GM21723 (cell line): Measurements from ENCODE around the gene MAGEA8.
"Not testable (repeated sequence)": the region's sequence is repeated elsewhere in the genome, so short reads cannot be mapped to it uniquely, and the experiment has no call there.

Experiments
- ATAC-seq: cut with Tn5 transposase; IDR thresholded peaks from one replicate; pipeline ENCODE4 v1.9.1; 2021; ENCODE audit warnings: mild to moderate bottlenecking, moderate library complexity; ENCODE audit not compliant: unreplicated experiment

Gene MAGEA8

GRCh38 chrX:149903889-149904748 lies 23.1 kb downstream of the MAGEA8 start:
- ATAC-seq, result peak; percentile 74

- peak; percentile 61 for ATAC-seq
Observed at GRCh38 chrX:149908308-149908707, 27.3 kb downstream of the MAGEA8 start.

DNA sequence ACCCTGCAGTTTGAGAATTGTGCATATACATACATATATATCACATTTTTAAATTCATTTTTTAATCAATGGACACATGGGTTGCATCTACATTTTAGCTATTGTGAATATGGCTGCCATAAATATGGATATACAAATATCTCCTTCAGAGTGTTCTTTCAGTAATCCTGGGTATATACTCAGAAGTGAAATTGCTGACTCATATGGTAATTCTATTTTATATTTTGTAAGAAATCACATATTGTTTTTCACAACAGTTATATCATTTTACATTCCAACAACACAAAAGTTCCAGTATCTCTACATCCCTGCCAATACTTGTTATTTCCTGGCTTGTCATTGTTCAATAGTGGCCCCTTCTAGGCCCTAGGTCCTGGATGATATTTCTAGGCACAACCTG lies 27.7 kb downstream of the MAGEA8 start:
- ATAC-seq, result no peak

GRCh38 chrX:149909324-149910177 lies 28.6 kb downstream of the MAGEA8 start:
- no peak for ATAC-seq

DNA sequence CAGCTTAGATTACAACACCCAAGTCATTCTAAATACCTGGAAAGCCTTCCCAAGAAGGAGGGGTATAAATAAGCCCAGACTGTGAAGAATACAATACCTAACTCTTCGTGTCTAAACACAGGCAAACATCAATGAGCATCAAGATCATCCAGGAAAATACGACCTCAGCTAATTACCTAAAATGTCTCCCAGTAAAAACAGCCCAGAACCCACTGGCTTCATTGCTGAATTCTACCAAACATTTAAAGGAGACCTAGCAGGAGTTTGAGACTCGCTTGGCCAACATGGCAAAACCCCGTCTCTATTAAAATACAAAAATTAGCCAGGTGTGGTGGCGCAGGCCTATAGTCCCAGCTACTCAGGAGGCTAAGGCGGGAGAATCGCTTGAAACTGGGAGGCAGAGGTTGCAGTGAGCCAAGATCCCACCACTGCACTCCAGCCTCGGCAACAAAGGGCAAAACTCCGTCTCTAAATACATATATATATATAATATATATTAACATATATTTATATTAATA lies 29.3 kb downstream of the MAGEA8 start:
- no peak for ATAC-seq

- ATAC-seq, result peak; percentile 86
Observed at GRCh38 chrX:149916745-149917392, 35.9 kb downstream of the MAGEA8 start.

DNA sequence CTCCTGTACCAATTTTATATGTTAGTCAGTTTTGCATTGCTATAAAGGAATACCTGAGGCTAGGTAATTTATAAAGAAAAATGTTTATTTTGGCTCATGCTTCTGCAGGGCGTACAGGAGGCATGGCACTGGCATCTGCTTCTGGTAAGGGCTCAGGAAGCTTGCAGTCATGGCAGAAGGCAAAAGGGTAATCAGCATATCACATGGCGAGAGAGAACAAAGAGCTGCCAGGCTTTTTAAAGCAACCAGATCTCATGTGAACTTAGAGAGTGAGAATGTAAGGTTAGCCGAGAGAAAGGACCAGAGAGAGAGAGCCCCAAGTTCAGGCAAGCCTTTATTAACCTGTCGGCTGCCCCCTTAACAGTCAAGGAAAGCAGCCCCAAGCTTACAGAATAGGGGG lies 42.9 kb downstream of the MAGEA8 start:
- ATAC-seq, result not testable (repeated sequence)

- ATAC-seq, result not testable (repeated sequence)
Observed at GRCh38 chrX:149924434-149924833, 43.5 kb downstream of the MAGEA8 start.

DNA sequence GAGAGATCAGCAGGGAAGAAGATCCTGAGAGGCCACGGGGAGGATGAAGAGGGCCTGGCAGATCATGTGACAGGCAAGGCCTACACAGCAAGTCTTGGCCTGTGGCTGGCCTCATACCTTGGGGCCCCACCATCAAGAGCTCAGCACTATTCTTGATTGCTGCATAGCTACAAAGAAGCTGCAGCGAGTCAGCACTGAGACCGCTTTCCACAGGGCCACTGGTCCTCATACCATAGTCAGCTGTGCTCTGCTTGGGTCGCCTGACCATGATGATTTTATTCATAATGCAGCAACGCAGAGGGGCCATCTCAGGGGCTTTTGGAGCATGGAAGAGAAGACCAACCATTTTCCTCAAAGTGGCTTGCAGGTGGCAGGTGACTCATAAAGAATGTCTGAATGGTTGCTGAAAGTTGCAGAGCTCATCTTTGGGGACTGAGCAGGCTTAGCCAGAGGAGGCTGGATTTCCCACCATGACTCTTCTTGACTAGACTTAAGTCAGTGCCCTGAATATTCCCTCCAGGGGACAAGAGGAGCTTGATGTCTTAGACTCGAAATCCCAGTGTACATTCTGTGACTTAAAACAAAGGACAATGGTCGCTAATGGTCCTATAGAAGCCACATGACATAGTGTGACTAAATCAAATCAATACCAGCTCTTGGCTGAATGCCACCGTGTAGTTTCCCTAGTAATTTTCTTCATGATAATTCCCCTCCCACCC lies 46.4 kb downstream of the MAGEA8 start:
- ATAC-seq, result peak; percentile 55

DNA sequence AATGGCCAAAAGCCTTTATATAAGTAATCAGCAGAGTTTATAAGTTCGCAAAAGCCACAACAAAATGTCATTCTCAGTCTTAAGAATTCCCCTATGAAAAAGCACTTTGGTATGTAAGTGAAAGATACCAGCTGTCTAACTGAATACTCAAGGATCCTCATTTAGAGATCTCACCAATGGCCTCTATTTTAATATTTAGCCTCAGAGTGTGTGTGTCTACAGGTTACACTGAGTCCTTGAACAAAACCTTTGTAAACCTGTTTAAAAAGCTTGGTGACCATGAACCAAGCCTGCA lies 46.9 kb downstream of the MAGEA8 start:
- peak; percentile 23 for ATAC-seq

GRCh38 chrX:149928635-149929034 lies 47.7 kb downstream of the MAGEA8 start:
- ATAC-seq, result not testable (repeated sequence)

GRCh38 chrX:149929400-149929799 lies 48.4 kb downstream of the MAGEA8 start, which contains the start of gene HSFX4:
Gene HSFX4, plus strand, starts transcription at chrX:149929573. Its CDS starts 72 bp downstream, at chrX:149929645.
- ATAC-seq, result not testable (repeated sequence)

DNA sequence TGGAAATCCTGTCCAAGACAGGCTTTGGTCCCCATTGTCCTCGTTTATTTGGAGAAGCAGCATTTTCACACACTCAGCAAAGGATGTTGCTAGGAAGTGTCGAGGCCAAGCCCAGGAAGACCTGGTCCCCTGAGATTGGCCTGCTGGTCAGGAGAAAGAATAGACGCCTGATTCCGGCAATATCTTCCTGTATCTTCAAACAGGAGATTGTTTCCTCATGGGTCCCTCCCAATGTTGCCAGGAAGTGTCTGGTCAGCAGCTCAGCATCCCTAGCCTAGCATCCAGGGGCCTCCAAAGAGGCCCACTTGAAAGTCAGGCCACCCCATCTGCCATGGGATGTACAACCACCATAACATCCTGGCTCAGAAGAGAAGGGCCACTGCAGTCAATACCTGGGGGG lies 50.4 kb downstream of the MAGEA8 start:
- not testable (repeated sequence) for ATAC-seq

DNA sequence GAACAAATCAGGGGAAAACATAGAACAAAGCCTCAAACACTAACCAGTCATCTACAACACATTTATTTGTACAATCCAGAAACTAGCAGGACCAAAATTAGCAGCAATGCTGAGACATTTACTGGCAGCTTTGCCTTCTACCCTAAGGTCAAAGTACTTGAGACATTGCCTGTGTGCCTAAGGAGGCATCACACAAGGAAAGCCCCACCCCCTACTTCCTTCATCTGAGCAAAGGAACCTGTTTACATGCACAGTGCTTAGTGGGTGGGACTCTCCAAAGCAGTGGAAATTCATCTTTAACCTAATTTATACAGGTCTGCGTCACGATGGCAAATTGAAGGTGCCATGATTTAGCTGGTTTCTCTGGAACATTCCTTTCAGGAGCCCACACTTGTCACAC lies 51.2 kb downstream of the MAGEA8 start:
- ATAC-seq, result not testable (repeated sequence)

GRCh38 chrX:149932970-149933369 lies 52.0 kb downstream of the MAGEA8 start:
- not testable (repeated sequence) for ATAC-seq

DNA sequence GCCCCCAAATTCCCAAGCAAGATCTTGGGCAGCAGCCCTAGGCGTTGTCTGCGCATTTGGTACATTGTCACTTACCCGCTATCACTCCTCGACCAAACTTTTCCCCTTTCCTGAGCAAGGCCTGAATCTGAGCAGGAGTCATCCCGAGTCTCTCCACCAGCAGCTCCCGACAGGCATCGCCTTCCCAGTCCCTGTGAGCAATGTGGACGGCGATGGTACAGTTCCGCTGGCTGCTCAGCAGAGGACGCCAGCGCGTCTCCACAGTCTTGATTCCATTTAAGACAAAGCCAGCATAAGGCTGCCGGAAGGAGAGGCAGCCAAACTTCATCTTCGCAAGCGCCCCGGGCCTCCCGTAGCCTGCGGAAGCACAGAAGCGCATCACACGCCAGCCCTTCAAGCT lies 52.6 kb downstream of the MAGEA8 start:
- not testable (repeated sequence) for ATAC-seq
